SK-N-SH treated with all-trans-retinoic acid at 6 μM for 48 hours (cell line): ENCODE data around the gene DGKG.

ENCODE experiments used
- ATAC-seq: fragments of 200-7000 bp; cut with Tn5 transposase; 3 replicates; pipeline ENCODE4 v1.9.1; 2020; ENCODE audit warnings: mild to moderate bottlenecking, moderate library complexity
- ARNTL ChIP-seq: fragments of 450-650 bp; formaldehyde crosslinking; IDR thresholded peaks from 2 replicates; pipeline ENCODE4 v1.5.0; 2020; ENCODE audit warnings: low read depth, mild to moderate bottlenecking, moderate library complexity, borderline replicate concordance
- CSDC2 ChIP-seq: fragments of 250-450 bp; sonication (Bioruptor Pico); IDR thresholded peaks from 2 replicates; pipeline ENCODE4 v1.5.0; 2020; ENCODE audit warnings: mild to moderate bottlenecking, moderate library complexity
- ESRRG ChIP-seq: fragments of 250-450 bp; sonication (Bioruptor Pico); IDR thresholded peaks from 2 replicates; pipeline ENCODE4 v1.6.1; 2021; ENCODE audit warnings: mild to moderate bottlenecking
- GLIS3 ChIP-seq: fragments of 250-450 bp; sonication (Bioruptor Pico); IDR thresholded peaks from 2 replicates; pipeline ENCODE4 v1.5.0; 2020; ENCODE audit warnings: mild to moderate bottlenecking, moderate library complexity
- ISL1 ChIP-seq: fragments of 250-450 bp; sonication (Bioruptor Pico); IDR thresholded peaks from 2 replicates; pipeline ENCODE4 v2.1.2; 2022; ENCODE audit warnings: mild to moderate bottlenecking, moderate library complexity
- OSR1 ChIP-seq: fragments of 250-450 bp; sonication (Bioruptor Pico); IDR thresholded peaks from 2 replicates; pipeline ENCODE4 v1.8.0; 2022; ENCODE audit warnings: moderate library complexity, mild to moderate bottlenecking, inconsistent platforms
- PPARA ChIP-seq: fragments of 250-450 bp; sonication (Bioruptor Pico); IDR thresholded peaks from 2 replicates; pipeline ENCODE4 v1.5.0; 2020; ENCODE audit warnings: mild to moderate bottlenecking, borderline replicate concordance
- RARB ChIP-seq: fragments of 250-450 bp; sonication (Bioruptor Pico); IDR thresholded peaks from 2 replicates; pipeline ENCODE4 v1.8.0; 2021; ENCODE audit warnings: mild to moderate bottlenecking, moderate library complexity
- SNAI2 ChIP-seq: fragments of 250-450 bp; sonication (Bioruptor Pico); IDR thresholded peaks from 2 replicates; pipeline ENCODE4 v1.5.0; 2020; ENCODE audit warnings: mild to moderate bottlenecking, moderate library complexity
- TOX ChIP-seq: fragments of 250-450 bp; sonication (Bioruptor Pico); IDR thresholded peaks from 2 replicates; pipeline ENCODE4 v1.8.0; 2021; ENCODE audit warnings: mild to moderate bottlenecking, moderate library complexity, borderline replicate concordance
- ZC3H10 ChIP-seq: fragments of 250-450 bp; sonication (Bioruptor Pico); IDR thresholded peaks from 2 replicates; pipeline ENCODE4 v1.5.1; 2021; ENCODE audit warnings: mild to moderate bottlenecking, moderate library complexity
- ZFP3 ChIP-seq: fragments of 250-450 bp; sonication (Bioruptor Pico); IDR thresholded peaks from 2 replicates; pipeline ENCODE4 v1.5.0; 2020; ENCODE audit warnings: mild to moderate bottlenecking, moderate library complexity
- ZFP30 ChIP-seq: fragments of 450-650 bp; formaldehyde crosslinking; IDR thresholded peaks from 2 replicates; pipeline ENCODE4 v1.5.0; 2022; ENCODE audit warnings: mild to moderate bottlenecking, moderate library complexity
- ZNF70 ChIP-seq: fragments of 450-650 bp; formaldehyde crosslinking; IDR thresholded peaks from 2 replicates; pipeline ENCODE4 v1.5.0; 2020; ENCODE audit warnings: mild to moderate bottlenecking, moderate library complexity
- ZNF8 ChIP-seq: fragments of 450-650 bp; formaldehyde crosslinking; IDR thresholded peaks from 2 replicates; pipeline ENCODE4 v1.5.0; 2020; ENCODE audit warnings: mild to moderate bottlenecking, moderate library complexity
- TF ChIP-seq, protein P1 (sequence below): fragments of 250-450 bp; sonication (Bioruptor Pico); IDR thresholded peaks from 2 replicates; pipeline ENCODE4 v1.5.1; 2021; ENCODE audit warnings: mild to moderate bottlenecking, moderate library complexity
- TF ChIP-seq, protein P2 (sequence below): fragments of 250-450 bp; sonication (Bioruptor Pico); IDR thresholded peaks from 2 replicates; pipeline ENCODE4 v1.5.0; 2020; ENCODE audit warnings: mild to moderate bottlenecking, moderate library complexity
- TF ChIP-seq, protein P3 (sequence below): fragments of 250-450 bp; sonication (Bioruptor Pico); IDR thresholded peaks from 2 replicates; pipeline ENCODE4 v1.8.0; 2020; ENCODE audit warnings: mild to moderate bottlenecking, moderate library complexity, borderline replicate concordance

DGKG gene

DNA sequence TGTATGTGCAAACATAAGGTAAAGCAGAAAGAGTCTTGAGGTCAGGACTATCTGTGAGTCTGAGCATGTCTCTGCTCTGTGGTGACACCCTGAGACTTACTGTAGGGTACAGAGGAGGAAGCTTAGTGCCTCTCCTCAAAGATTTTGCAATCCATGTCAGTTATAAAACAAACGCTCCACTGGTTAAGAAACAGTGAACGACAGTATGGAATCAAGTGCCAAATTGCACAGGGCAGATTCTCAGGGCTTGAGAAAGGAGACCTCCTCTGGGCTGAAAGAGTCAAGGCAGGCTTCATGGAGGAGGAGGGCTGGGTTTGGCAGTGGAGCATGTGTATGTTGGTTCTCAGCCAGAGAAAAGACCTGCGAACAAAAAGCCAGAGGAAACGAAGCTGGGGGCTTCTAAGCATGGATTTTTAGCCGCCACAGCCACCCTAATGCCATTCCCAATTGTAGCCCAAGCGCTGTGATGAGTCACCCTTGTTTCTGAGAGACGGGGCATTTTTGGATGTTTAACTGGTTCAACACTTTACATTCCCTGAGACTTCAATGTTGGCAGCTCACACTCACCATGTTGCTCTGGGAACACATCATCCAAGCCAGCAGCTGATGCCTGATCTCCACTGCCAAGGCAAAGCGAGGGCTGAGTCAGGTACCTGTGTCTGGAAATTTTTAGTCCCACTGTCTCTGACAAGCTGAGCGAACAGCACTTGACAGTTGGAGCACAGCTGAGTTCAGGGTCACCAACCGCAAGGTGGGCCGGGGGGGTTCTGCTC, 3.4 kb upstream of the DGKG start:
- ATAC-seq: no peak; the same call in 2 of the 3 replicates
- peak; percentile 92 for TF ChIP-seq ZFP3 (CRISPR knock-in tag)
- no peak for TF ChIP-seq ZFP30 (CRISPR knock-in tag)
- TF ChIP-seq, protein P1, sequence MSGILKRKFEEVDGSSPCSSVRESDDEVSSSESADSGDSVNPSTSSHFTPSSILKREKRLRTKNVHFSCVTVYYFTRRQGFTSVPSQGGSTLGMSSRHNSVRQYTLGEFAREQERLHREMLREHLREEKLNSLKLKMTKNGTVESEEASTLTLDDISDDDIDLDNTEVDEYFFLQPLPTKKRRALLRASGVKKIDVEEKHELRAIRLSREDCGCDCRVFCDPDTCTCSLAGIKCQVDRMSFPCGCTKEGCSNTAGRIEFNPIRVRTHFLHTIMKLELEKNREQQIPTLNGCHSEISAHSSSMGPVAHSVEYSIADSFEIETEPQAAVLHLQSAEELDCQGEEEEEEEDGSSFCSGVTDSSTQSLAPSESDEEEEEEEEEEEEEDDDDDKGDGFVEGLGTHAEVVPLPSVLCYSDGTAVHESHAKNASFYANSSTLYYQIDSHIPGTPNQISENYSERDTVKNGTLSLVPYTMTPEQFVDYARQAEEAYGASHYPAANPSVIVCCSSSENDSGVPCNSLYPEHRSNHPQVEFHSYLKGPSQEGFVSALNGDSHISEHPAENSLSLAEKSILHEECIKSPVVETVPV: no peak

DNA sequence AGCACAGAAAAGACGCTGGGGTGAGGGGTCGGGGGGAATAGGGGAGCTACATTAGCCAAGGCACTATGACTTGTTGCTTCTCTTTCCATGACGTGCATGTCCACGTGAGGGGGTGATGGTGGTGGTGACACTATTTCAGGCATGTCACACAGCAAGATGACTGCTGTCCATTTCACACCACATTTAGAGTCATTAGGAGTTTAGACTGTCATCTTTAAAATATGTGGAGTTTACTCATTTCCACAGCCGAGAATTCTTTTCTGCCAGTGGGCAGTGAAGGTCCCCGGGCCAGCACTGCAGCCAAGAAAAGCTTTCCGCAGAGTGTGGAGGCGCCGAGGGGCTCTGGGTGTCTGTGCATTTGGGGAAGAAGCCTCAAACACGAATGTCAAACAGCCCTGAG, 954 bp upstream of the DGKG start:
- TF ChIP-seq CSDC2 (CRISPR knock-in tag) (no peak), ZC3H10 (no peak), ARNTL (no peak), RARB (CRISPR knock-in tag) (no peak), ESRRG (CRISPR knock-in tag) (no peak), PPARA (CRISPR knock-in tag) (no peak), ZNF70 (CRISPR knock-in tag) (no peak), ZFP30 (CRISPR knock-in tag) (no peak)
- TF ChIP-seq, all 23 proteins: peak for 0

DNA sequence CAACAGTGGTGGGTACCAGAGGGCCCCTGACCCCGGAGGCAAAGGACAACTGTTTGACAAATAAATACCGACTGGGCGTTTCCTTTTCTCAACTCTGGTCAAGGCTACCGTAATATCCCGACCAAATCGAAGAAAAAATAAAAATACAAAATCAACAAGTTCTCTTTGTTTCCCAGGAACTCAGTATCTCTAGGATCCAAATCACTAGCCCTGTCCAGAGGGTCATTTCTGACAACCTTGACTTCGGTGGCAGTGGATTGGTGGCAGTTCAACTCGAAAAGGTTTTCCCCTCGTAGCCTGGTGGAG, 456 bp upstream of the DGKG start:
- TF ChIP-seq ZNF8 (no peak), TOX (CRISPR knock-in tag) (no peak), ZFP3 (CRISPR knock-in tag) (no peak), RARB (CRISPR knock-in tag) (no peak), GLIS3 (CRISPR knock-in tag) (no peak), ISL1 (no peak), ZC3H10 (no peak), ESRRG (CRISPR knock-in tag) (no peak), PPARA (CRISPR knock-in tag) (no peak), OSR1 (CRISPR knock-in tag) (no peak), SNAI2 (CRISPR knock-in tag) (no peak), CSDC2 (CRISPR knock-in tag) (no peak), ZFP30 (CRISPR knock-in tag) (no peak), ZNF70 (CRISPR knock-in tag) (no peak)
- TF ChIP-seq, protein P1: no peak
- TF ChIP-seq, protein P2, sequence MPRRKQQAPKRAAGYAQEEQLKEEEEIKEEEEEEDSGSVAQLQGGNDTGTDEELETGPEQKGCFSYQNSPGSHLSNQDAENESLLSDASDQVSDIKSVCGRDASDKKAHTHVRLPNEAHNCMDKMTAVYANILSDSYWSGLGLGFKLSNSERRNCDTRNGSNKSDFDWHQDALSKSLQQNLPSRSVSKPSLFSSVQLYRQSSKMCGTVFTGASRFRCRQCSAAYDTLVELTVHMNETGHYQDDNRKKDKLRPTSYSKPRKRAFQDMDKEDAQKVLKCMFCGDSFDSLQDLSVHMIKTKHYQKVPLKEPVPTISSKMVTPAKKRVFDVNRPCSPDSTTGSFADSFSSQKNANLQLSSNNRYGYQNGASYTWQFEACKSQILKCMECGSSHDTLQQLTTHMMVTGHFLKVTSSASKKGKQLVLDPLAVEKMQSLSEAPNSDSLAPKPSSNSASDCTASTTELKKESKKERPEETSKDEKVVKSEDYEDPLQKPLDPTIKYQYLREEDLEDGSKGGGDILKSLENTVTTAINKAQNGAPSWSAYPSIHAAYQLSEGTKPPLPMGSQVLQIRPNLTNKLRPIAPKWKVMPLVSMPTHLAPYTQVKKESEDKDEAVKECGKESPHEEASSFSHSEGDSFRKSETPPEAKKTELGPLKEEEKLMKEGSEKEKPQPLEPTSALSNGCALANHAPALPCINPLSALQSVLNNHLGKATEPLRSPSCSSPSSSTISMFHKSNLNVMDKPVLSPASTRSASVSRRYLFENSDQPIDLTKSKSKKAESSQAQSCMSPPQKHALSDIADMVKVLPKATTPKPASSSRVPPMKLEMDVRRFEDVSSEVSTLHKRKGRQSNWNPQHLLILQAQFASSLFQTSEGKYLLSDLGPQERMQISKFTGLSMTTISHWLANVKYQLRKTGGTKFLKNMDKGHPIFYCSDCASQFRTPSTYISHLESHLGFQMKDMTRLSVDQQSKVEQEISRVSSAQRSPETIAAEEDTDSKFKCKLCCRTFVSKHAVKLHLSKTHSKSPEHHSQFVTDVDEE: no peak
- TF ChIP-seq, protein P3, sequence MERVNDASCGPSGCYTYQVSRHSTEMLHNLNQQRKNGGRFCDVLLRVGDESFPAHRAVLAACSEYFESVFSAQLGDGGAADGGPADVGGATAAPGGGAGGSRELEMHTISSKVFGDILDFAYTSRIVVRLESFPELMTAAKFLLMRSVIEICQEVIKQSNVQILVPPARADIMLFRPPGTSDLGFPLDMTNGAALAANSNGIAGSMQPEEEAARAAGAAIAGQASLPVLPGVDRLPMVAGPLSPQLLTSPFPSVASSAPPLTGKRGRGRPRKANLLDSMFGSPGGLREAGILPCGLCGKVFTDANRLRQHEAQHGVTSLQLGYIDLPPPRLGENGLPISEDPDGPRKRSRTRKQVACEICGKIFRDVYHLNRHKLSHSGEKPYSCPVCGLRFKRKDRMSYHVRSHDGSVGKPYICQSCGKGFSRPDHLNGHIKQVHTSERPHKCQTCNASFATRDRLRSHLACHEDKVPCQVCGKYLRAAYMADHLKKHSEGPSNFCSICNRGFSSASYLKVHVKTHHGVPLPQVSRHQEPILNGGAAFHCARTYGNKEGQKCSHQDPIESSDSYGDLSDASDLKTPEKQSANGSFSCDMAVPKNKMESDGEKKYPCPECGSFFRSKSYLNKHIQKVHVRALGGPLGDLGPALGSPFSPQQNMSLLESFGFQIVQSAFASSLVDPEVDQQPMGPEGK (CRISPR knock-in tag): no peak
- no peak for ATAC-seq

More for the DNA sequence above, 954 bp upstream of the DGKG start:
- no peak for ATAC-seq

DNA sequence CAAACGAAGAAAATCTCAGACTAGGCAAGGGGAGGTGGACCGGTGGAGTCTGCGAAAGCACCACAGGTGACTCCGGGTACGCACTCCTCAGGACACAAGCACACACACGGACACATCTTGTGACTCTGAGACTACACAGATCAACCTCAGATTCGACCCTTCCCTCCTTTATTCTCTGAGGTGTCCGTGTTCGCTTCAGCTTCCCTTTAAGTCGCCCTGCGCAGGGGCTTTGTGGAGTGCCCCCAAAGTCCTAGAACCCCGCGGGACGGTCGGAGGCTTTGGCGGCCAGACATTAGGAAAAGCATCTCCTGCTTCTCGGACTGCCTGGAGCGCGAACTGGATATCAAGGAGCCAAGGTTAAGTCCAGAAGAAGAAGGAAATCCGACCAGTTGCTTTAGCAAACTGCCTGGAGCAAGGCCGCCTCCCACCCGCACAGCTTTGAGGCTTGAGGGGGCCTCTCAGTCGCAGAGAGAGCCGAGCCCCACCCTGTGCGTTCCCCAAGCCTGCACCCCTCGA, 730 bp downstream of the DGKG start:
- TF ChIP-seq GLIS3 (CRISPR knock-in tag) (no peak), ZFP30 (CRISPR knock-in tag) (no peak)
- TF ChIP-seq, protein P3 (CRISPR knock-in tag): no peak
- peak; percentile 12 for ATAC-seq
